SK-N-SH (cell line): Measurements from ENCODE around the gene BCAN.

Source experiments
- EP300 ChIP-seq, 2 experiments: IDR thresholded peaks; 2 replicates each; pipeline versions ENCODE4 v1.4.0 to v1.6.1; 2012; ENCODE audit warnings: borderline replicate concordance in 1 of 2, low read depth in 1 of 2, low read length in 1 of 2
- EZH2phosphoT487 ChIP-seq: fragments of 200-600 bp; sonication (generic); IDR thresholded peaks from 2 replicates; pipeline ENCODE4 v1.6.1; 2017; ENCODE audit warnings: low read depth, mixed run types, mild to moderate bottlenecking, antibody characterized with exemption, moderate library complexity, borderline replicate concordance
- GABPA ChIP-seq: IDR thresholded peaks from 2 replicates; pipeline ENCODE4 v1.4.0; 2012; ENCODE audit warnings: low read depth, mild to moderate bottlenecking
- POLR2AphosphoS5 ChIP-seq: IDR thresholded peaks from 2 replicates; pipeline ENCODE4 v1.6.1; 2012; ENCODE audit warnings: low read depth, low read length
- RCOR1 ChIP-seq: fragments of 150-350 bp; IDR thresholded peaks from 2 replicates; pipeline ENCODE4 v1.6.1; 2017; ENCODE audit warnings: antibody characterized with exemption, low read length
- SMC3 ChIP-seq: IDR thresholded peaks from 2 replicates; pipeline ENCODE4 v1.6.1; 2012; ENCODE audit warnings: low read depth, low read length, improper control_type of control experiment
- TF ChIP-seq, protein P1 (sequence below): fragments of 200-600 bp; sonication (generic); IDR thresholded peaks from 2 replicates; pipeline ENCODE4 v1.6.1; 2017; ENCODE audit warnings: antibody characterized with exemption, mild to moderate bottlenecking, moderate library complexity
- TF ChIP-seq, protein P2 (sequence below): IDR thresholded peaks from 2 replicates; pipeline ENCODE4 v1.4.0; 2012; ENCODE audit warnings: low read depth

DNA sequence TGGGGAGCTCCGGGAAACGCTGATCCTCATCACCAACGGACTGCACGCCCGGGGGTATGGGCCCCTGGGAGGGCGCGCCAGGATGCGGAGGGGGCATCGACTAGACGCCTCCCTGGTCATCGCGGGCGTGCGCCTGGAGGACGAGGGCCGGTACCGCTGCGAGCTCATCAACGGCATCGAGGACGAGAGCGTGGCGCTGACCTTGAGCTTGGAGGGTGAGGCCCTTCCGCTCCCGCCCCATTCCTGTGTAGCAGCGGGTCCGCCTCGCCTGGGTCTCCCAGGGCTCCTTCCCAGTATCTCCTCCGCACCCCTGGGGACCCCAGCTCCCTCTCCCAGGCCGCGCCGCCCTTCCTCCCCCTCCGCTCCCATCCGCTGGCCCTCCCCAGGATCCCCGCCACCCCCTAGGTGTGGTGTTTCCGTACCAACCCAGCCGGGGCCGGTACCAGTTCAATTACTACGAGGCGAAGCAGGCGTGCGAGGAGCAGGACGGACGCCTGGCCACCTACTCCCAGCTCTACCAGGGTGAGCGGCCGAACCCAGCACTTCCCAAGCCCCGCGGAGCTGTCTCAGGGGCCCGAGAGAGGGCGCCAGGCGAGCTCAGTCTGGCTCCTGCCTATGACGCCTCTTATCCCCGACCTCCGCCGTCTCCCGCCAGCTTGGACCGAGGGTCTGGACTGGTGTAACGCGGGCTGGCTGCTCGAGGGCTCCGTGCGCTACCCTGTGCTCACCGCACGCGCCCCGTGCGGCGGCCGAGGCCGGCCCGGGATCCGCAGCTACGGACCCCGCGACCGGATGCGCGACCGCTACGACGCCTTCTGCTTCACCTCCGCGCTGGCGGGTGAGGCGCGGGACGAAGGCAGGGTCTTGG lies 17.7 kb upstream of the BCAN start:
- TF ChIP-seq EZH2phosphoT487, result no peak
- TF ChIP-seq, protein P1, sequence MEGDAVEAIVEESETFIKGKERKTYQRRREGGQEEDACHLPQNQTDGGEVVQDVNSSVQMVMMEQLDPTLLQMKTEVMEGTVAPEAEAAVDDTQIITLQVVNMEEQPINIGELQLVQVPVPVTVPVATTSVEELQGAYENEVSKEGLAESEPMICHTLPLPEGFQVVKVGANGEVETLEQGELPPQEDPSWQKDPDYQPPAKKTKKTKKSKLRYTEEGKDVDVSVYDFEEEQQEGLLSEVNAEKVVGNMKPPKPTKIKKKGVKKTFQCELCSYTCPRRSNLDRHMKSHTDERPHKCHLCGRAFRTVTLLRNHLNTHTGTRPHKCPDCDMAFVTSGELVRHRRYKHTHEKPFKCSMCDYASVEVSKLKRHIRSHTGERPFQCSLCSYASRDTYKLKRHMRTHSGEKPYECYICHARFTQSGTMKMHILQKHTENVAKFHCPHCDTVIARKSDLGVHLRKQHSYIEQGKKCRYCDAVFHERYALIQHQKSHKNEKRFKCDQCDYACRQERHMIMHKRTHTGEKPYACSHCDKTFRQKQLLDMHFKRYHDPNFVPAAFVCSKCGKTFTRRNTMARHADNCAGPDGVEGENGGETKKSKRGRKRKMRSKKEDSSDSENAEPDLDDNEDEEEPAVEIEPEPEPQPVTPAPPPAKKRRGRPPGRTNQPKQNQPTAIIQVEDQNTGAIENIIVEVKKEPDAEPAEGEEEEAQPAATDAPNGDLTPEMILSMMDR, result peak; percentile 54
- no peak for TF ChIP-seq SMC3
- no peak for TF ChIP-seq GABPA
- TF ChIP-seq, protein P2, sequence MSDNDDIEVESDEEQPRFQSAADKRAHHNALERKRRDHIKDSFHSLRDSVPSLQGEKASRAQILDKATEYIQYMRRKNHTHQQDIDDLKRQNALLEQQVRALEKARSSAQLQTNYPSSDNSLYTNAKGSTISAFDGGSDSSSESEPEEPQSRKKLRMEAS, result no peak
- TF ChIP-seq POLR2AphosphoS5, result no peak
- TF ChIP-seq RCOR1, result no peak
- no peak for TF ChIP-seq EP300 (IDR thresholded peaks at IDR 0.05; ENCODE audit: borderline replicate concordance in 1 of 2, low read depth in 1 of 2, low read length in 1 of 2)
